ENCODE measurements around the gene EVC2.

Gene EVC2

DNA sequence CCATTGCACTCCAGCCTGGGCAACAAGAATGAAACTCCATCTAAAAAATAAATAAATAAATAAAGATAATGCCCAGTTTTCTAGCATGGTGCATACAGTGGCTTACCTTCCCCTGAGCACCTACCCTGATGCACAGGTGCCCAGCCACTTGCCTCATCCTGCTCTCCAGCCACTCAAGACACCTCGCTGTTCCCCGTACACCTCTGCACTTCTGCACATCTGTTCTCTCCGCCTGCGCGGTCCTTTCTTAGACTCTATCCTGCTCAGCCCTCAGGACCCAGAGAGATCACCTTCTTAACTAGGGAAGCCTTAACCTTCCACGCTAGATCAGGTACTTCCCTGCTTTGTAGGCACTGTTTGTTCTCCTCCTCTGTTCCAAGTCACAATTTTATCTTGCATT, 5.5 kb upstream of the EVC2 start:
- no peaks in the 10 kb centered on the region for H3K9me3 Mint-ChIP-seq
- ATAC-seq (replicated peaks) (no peak), DNase-seq (no peak)
- peaks cover 33 to 41% of the 10 kb centered on the region in 2 donors for H3K27me3 Mint-ChIP-seq
- peaks cover 3% of the 10 kb centered on the region for H3K36me3 Mint-ChIP-seq (ENCODE audit: insufficient read depth)
- H3K27ac Mint-ChIP-seq = no peak overlapping the region
- peaks cover 5 to 7% of the 10 kb centered on the region in 2 donors for H3K4me1 Mint-ChIP-seq (ENCODE audit: low read depth in 2 of 2)
- no peak overlapping the region for H3K4me3 Mint-ChIP-seq

DNA sequence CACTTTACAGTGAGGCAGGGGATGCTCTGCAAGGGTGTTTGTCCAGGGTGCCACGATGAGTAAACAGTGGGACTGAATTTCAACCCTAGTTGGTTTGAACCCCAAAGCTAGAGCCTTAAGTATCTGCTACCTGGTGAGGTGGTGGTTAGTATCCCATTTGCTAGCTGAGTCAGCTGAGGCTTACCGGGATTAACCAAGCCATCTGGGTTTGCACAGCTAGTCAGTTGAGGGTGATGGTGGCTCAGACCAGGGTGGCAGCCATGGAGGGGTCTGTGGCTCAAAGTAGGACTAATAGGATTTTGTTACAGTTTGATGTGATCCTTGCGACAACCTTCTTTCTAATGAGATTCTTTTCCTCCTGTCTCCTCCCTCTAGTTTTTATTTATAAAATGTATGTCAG, 4.6 kb upstream of the EVC2 start:
- H3K9me3 Mint-ChIP-seq = no peaks in the 10 kb centered on the region
- peaks cover 28 to 40% of the 10 kb centered on the region in 2 donors for H3K27me3 Mint-ChIP-seq
- peaks cover 3% of the 10 kb centered on the region for H3K36me3 Mint-ChIP-seq (ENCODE audit: insufficient read depth)
- no peak overlapping the region for H3K27ac Mint-ChIP-seq
- no peak for ATAC-seq (replicated peaks)
- peaks cover 5 to 7% of the 10 kb centered on the region in 2 donors for H3K4me1 Mint-ChIP-seq (ENCODE audit: low read depth in 2 of 2)
- DNase-seq = no peak
- peak overlapping the region in 1 of 2 donors; percentile 5 for H3K4me3 Mint-ChIP-seq

DNA sequence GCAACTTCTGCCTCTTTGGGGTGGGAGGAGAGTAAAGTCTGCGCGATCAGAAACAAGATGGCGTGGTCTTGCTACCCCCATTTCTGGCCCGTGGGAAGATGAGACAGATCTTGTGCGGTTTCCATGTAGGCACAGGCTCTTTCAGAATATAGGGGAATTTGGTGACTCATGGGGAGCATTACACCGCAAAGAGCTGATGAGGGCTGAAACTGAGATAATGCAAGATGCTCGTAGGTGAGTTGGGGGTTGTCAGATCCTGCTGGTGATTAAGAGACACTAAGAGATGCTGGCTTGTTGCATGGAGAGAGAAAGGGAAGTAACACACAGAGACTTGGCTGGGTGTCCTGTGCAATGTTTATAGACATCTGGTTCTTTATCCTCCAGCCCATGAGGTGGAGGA, 4.2 kb upstream of the EVC2 start:
- H3K27me3 Mint-ChIP-seq = peaks cover 29 to 45% of the 10 kb centered on the region in 2 donors
- H3K4me3 Mint-ChIP-seq = peak overlapping the region in 1 of 2 donors; percentile 5
- ATAC-seq (replicated peaks) (no peak), DNase-seq (no peak)
- peaks cover 3% of the 10 kb centered on the region for H3K36me3 Mint-ChIP-seq (ENCODE audit: insufficient read depth)
- H3K4me1 Mint-ChIP-seq (ENCODE audit: low read depth in 2 of 2) = peaks cover 7 to 9% of the 10 kb centered on the region in 2 donors
- no peak overlapping the region for H3K27ac Mint-ChIP-seq
- H3K9me3 Mint-ChIP-seq = no peaks in the 10 kb centered on the region

DNA sequence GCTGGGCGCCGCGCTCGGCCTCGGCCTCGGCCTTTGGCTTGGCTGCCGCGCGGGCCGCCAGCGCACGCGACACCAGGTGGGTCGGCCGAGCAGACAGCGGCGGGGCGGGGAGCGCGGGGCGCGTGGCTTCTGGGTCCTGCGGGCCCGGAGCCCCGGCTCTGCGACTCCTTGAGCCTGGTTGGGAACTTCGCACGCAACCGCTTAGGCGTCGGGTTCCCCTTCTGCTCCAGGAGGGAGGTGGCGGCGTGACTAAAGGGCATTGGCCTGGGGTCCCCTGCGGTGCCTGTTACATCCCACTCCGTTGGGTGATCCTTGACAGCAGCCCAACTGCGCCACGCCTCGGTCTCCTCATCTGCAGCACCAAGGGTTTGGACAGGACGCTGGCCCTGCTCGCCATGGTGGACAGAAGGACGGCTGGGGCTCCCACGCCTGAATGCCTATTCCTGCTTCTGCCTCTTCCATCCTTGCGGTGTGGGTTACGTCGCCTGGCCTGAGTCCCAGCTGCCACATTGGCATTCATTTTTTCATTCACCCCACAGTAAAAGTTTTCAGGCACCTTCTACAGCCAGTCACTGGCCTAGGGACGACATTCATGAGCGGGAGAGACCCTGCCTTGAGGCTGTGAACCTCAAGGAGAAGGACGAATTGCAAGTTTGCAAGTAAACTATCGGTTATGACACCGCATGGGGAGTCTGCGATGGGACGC, 3.3 kb upstream of the EVC2 start:
- no peaks in the 10 kb centered on the region for H3K9me3 Mint-ChIP-seq
- H3K4me1 Mint-ChIP-seq (ENCODE audit: low read depth in 2 of 2) = peaks cover 13 to 15% of the 10 kb centered on the region in 2 donors
- H3K27ac Mint-ChIP-seq = no peak overlapping the region
- no peak for DNase-seq
- peaks cover 3% of the 10 kb centered on the region for H3K36me3 Mint-ChIP-seq (ENCODE audit: insufficient read depth)
- H3K4me3 Mint-ChIP-seq = peak overlapping the region in 1 of 2 donors; percentile 62
- peaks cover 38 to 53% of the 10 kb centered on the region in 2 donors for H3K27me3 Mint-ChIP-seq
- no peak for ATAC-seq (replicated peaks)

DNA sequence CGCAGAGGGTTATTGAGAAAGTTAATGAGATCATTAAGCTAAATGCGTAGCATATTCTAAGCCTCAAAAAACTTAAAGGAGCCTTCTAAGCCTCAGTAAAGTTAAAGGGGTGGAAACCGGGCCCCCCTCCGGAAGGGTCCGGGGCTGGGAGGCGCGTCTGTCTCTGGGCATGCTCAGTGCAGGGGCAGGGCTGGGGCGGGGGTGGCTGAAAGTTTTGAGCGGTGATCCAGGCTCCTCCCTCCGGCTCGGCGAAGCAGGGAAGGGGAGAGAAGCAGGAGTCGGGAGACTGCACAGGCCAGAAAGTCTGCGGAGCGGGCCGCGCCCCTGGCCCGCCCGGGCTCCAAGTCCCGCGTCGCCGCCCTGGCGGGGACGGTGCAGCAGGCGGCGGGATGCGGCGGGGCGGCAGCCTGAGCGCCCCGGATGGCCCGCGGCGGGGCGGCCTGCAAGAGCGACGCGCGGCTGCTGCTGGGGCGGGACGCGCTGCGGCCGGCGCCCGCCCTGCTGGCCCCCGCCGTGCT, 2.7 kb upstream of the EVC2 start, which contains the start of gene EVC:
Gene EVC, plus strand, starts transcription at position 241 of the 518 bp plus-strand sequence. Its CDS starts 180 bp downstream, at position 421.
- Mint-ChIP-seq H3K27me3 (peaks cover 41 to 57% of the 10 kb centered on the region in 2 donors), H3K27ac (peak within 1 kb of the TSS in 1 of 2 donors; percentile 23)

DNA sequence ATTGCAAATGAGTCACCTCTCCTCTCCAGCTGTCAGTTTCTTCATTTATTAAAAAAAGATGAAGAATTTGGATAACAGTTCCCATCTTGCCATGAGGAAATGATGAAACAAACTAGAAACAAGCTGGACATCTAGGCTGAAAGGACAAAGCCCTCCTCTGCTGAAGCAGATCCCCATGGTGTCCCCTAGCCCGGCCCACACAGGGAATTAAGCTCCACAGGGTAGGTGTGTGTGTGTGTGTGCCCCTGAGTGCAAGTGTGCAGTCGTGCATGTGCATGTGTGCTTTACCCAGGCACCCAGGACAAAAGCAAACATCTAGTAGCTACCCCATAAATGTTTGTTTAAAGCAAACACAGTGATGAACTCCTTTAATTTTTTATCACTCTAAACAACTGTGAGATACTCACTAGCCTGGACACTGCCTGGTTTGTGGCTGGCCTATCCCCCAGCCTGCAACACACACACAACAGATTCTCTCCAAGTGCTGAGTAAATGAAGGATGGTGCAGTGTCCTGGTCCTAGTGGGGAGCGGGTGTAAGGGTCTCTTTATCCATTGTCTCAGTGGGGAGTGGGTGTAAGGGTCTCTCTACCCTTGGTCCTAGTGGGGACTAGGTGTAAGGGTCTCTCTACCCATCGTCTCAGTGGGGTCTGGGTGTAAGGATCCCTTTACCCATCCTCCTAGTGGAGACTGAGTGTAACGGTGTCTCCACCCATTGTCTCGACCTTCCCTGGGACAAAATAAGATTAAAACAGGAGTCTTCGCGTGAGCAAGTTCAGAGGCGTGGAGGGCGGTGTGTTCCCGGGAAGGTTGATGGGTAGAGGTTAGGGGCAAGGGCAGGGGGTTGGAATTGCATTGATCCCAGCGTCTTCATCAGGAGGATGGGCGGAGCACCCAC, 2.0 kb upstream of the EVC2 start:
- DNase-seq (no peak), ATAC-seq (replicated peaks) (peak; percentile 38)
- peaks cover 3% of the 10 kb centered on the region for H3K36me3 Mint-ChIP-seq (ENCODE audit: insufficient read depth)
- peaks cover 15 to 16% of the 10 kb centered on the region in 2 donors for H3K4me1 Mint-ChIP-seq (ENCODE audit: low read depth in 2 of 2)
- peaks cover 41 to 57% of the 10 kb centered on the region in 2 donors for H3K27me3 Mint-ChIP-seq
- no peaks in the 10 kb centered on the region for H3K9me3 Mint-ChIP-seq
- H3K4me3 Mint-ChIP-seq = peak overlapping the region; percentile 84 to 86
- peak overlapping the region in 1 of 2 donors; percentile 23 for H3K27ac Mint-ChIP-seq

More for the DNA sequence above, 2.7 kb upstream of the EVC2 start, which contains the start of gene EVC:
- peaks cover 3% of the 10 kb centered on the region for H3K36me3 Mint-ChIP-seq (ENCODE audit: insufficient read depth)
- peak; percentile 64 for ATAC-seq (replicated peaks)
- peaks cover 15% of the 10 kb centered on the region in 2 donors for H3K4me1 Mint-ChIP-seq (ENCODE audit: low read depth in 2 of 2)
- H3K9me3 Mint-ChIP-seq = no peaks in the 10 kb centered on the region
- peak in 1 of 3 experiments; percentile 6 for DNase-seq
- peak within 1 kb of the TSS; percentile 84 to 86 for H3K4me3 Mint-ChIP-seq

DNA sequence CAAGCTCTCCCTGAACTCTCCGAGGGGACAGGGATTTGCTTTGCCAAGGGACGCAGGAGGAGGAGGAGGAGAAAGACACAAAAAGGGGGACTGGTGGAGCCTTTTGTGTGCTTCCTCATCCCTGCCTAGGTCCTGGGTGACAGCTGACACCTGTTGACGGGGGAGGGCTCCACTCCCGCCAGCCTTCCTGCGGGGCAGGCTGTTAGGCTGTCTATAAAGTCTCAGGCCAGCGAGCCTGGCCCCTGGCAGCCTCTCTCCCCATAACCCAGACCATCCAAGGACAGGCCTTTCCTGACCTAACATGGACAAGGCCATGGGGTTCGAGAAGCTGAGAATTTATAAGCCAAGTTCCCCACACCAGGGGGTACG, 832 bp upstream of the EVC2 start:
- H3K9me3 Mint-ChIP-seq = no peaks in the 10 kb centered on the region
- no peak for ATAC-seq (replicated peaks)
- peaks cover 41 to 57% of the 10 kb centered on the region in 2 donors for H3K27me3 Mint-ChIP-seq
- H3K36me3 Mint-ChIP-seq (ENCODE audit: insufficient read depth) = peaks cover 3% of the 10 kb centered on the region
- DNase-seq = no peak
- no peak overlapping the region for H3K27ac Mint-ChIP-seq
- peaks cover 15 to 16% of the 10 kb centered on the region in 2 donors for H3K4me1 Mint-ChIP-seq (ENCODE audit: low read depth in 2 of 2)
- H3K4me3 Mint-ChIP-seq = no peak overlapping the region

DNA sequence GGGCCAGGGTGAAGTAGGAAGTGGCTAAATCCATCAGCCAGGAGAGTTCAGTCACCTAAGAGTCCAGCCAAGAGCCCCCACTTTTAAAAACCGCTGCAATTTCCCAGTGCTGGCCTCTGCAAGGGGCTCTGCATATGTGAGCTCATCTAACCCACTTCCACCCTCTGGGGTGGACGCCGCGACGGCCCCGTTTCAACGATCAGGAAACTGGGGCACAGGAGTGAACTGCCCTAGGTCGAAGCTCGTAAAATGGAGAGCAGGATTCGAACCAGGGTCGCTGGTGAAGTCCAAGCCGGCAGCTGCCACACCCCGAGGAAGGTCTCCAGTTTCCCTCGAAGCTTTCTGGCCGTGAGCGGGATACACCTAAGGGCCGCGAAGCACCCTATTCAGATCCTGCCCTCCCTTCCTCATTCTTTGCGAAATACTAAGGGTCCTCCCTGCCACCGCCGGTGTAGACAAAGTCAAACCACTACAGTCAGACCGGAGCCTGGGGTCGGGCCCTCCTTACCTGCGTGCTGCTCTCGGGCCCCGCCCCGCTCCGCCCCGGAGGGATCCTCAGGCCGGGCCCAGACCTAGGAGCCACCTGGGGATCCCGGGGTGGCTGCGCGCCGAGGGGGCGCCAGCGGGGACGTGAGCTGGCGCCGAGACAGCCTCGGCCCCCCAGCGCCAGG, 446 bp downstream of the EVC2 start:
- peak overlapping the region; percentile 61 to 66 for H3K4me3 Mint-ChIP-seq
- peaks cover 41 to 56% of the 10 kb centered on the region in 2 donors for H3K27me3 Mint-ChIP-seq
- no peaks in the 10 kb centered on the region for H3K9me3 Mint-ChIP-seq
- peaks cover 3% of the 10 kb centered on the region for H3K36me3 Mint-ChIP-seq (ENCODE audit: insufficient read depth)
- H3K27ac Mint-ChIP-seq = no peak overlapping the region
- H3K4me1 Mint-ChIP-seq (ENCODE audit: low read depth in 2 of 2) = peaks cover 15 to 16% of the 10 kb centered on the region in 2 donors
- DNase-seq (no peak), ATAC-seq (replicated peaks) (peak; percentile 40)

DNA sequence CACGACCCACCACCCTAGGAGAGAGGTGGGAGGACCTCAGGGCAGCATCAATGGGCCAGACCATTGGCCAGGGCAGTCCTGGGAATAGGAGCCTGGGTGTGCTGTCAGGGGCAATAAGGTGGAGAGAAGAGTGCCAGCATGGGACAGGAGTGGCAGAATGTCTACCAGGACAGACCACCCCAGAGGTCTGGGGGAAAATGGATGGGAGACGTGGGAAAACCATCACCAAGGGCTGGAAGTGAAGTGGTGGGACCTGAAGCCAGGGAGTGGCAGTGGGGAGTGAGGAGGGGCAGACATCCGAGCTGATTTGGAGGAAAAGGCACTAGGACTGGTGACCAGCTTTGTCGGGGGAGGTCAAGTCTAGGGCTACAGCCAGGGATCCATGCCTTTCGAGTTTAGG, 993 bp downstream of the EVC2 start:
- ATAC-seq (replicated peaks) (no peak), DNase-seq (no peak)
- peaks cover 0 to 4% of the 10 kb centered on the region in 2 donors for H3K9me3 Mint-ChIP-seq
- H3K4me3 Mint-ChIP-seq = peak overlapping the region; percentile 61 to 66
- H3K4me1 Mint-ChIP-seq (ENCODE audit: low read depth in 2 of 2) = peaks cover 15 to 16% of the 10 kb centered on the region in 2 donors
- peaks cover 3% of the 10 kb centered on the region for H3K36me3 Mint-ChIP-seq (ENCODE audit: insufficient read depth)
- H3K27me3 Mint-ChIP-seq = peaks cover 37 to 53% of the 10 kb centered on the region in 2 donors
- H3K27ac Mint-ChIP-seq = no peak overlapping the region

DNA sequence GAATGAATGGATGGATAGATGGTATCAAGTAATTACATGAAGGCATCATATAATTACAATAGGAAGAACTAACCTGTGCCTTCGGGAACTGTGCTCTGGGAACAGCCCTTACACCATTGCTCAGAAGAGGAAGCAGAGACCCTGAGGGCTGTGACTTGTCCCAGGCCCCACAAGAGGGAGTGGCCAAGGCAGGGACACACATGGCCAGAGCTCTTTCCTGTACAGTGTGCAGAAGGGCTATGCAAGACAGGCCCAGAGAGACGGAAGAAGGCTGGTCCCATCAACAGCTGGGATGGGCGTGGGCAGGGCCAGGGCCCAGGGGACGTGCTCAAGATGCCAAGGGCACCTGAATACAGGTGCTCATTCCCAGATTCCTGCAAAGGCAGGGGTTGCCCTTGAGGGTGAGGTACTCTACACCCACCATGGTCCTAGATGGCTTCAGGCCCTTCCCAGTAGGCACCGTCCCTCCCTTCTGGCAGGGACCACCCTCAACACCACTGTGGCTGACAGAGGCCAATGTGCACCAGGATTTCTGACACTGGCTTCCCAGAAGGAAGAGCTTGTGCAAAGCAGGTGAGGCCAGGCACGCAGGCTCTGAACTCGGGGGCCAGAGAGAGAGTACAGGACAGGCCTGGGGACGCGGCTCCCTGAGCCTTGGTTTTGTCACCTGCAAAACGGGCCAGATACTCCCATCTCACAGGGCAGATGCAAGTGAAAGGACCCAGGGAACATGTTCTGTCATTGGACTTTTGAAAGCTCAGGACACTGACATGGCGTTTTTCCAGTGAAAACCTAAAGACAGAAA, 1.7 kb downstream of the EVC2 start:
- Mint-ChIP-seq H3K4me1 (ENCODE audit: low read depth in 2 of 2) (peaks cover 15 to 16% of the 10 kb centered on the region in 2 donors), H3K27ac (peak overlapping the region in 1 of 2 donors; percentile 14), H3K4me3 (peak overlapping the region; percentile 61 to 66), H3K36me3 (ENCODE audit: insufficient read depth) (peaks cover 3% of the 10 kb centered on the region), H3K27me3 (peaks cover 30 to 53% of the 10 kb centered on the region in 2 donors), H3K9me3 (peaks cover 0 to 10% of the 10 kb centered on the region in 2 donors)
- no peak for ATAC-seq (replicated peaks)
- DNase-seq = no peak

DNA sequence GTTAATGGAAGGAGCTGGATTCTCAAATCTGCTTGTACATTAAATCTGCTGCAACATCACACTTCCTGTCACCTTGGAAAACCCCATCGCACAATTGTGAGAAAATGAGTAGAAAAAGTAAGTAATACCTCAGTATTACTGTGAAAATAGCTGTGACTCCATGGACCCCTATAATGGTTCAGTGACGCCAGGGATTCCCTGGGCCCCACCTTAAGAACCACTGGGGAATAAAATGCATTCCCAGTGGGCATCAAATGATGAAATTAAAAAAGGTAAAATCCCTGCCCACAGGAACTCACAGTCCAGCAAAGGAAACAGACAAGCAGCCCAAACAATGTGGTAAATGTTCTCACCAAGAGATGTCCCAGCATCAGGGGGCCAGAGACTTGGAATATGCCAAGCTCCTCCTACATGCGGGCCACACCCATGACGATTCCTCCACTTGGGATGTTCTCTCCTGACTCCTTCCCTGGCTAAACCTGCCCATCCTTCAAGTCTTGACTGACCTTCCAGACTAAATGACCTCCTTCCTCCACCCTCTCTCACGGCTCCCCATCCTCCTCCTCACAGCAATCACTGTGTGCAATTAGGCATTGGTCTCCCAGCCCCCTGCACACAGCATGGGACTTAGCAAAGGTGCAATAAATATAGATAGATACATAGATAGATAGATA, 2.6 kb downstream of the EVC2 start:
- Mint-ChIP-seq H3K27me3 (peaks cover 27 to 55% of the 10 kb centered on the region in 2 donors), H3K27ac (peak overlapping the region in 1 of 2 donors; percentile 14), H3K4me3 (no peak overlapping the region), H3K9me3 (peaks cover 0 to 12% of the 10 kb centered on the region in 2 donors), H3K36me3 (ENCODE audit: insufficient read depth) (peaks cover 3% of the 10 kb centered on the region), H3K4me1 (ENCODE audit: low read depth in 2 of 2) (peaks cover 15 to 16% of the 10 kb centered on the region in 2 donors)
- DNase-seq (no peak), ATAC-seq (replicated peaks) (no peak)

DNA sequence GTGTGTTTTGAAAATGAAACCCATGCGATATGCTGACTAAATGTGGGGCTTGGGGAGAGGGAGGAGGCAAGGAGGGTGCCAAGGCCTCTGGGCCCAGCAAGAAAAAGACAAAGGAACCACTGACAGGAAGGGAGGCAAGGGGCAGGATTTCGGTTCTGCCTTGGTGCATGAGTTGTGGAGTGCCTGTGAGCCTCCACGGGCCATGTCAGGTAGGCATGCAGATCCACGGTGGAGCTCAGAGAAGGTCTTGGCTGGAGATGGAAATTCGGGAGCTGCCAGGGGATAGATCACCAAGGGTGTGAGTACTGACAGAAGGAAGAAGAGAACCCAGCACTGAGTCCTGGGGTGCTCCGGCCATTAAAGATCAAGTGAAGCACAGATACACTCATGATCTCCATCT, 4.1 kb downstream of the EVC2 start:
- Mint-ChIP-seq H3K4me3 (no peak overlapping the region), H3K27me3 (peaks cover 13 to 40% of the 10 kb centered on the region in 2 donors), H3K27ac (no peak overlapping the region), H3K4me1 (ENCODE audit: low read depth in 2 of 2) (peaks cover 8 to 11% of the 10 kb centered on the region in 2 donors), H3K36me3 (ENCODE audit: insufficient read depth) (no peaks in the 10 kb centered on the region), H3K9me3 (peaks cover 0 to 12% of the 10 kb centered on the region in 2 donors)
- no peak for DNase-seq
- ATAC-seq (replicated peaks) = no peak
